ENCODE data around the gene USP10. TPM values are rescaled to one million over a fixed set of nuclear protein-coding genes. Genes with fewer than 3 reads are reported as not detected.
"Not testable (repeated sequence)": the region's sequence is repeated elsewhere in the genome, so short reads cannot be mapped to it uniquely, and the experiment has no call there.

USP10 gene
- total RNA-seq, 1 donor from 2014 or later: 55.1 TPM

- DNase-seq (ENCODE audit: low read depth, low spot score): no peak
Observed at GRCh38 chr16:84726669-84727467, 27.1 kb downstream of the USP10 start.

- no peak for DNase-seq (ENCODE audit: low read depth, low spot score)
Observed at GRCh38 chr16:84728853-84729424, 29.1 kb downstream of the USP10 start.

GRCh38 chr16:84729716-84730320 lies 30.0 kb downstream of the USP10 start:
- DNase-seq (ENCODE audit: low read depth, low spot score): no peak

GRCh38 chr16:84730406-84731106 lies 30.8 kb downstream of the USP10 start:
- DNase-seq (ENCODE audit: low read depth, low spot score): peak; percentile 87

- not testable (repeated sequence) for DNase-seq (ENCODE audit: low read depth, low spot score)
Observed at GRCh38 chr16:84732332-84732673, 32.5 kb downstream of the USP10 start.

- DNase-seq (ENCODE audit: low read depth, low spot score): no peak
Observed at GRCh38 chr16:84732674-84733352, 33.0 kb downstream of the USP10 start.

- no peak for DNase-seq (ENCODE audit: low read depth, low spot score)
Observed at GRCh38 chr16:84735849-84736586, 36.2 kb downstream of the USP10 start.

GRCh38 chr16:84737192-84738011 lies 37.6 kb downstream of the USP10 start:
- DNase-seq (ENCODE audit: low read depth, low spot score): no peak

- peak; percentile 58 for DNase-seq (ENCODE audit: low read depth, low spot score)
Observed at GRCh38 chr16:84738255-84739038, 38.6 kb downstream of the USP10 start.

- no peak for DNase-seq (ENCODE audit: low read depth, low spot score)
Observed at GRCh38 chr16:84739349-84740124, 39.7 kb downstream of the USP10 start.

GRCh38 chr16:84740596-84741116 lies 40.9 kb downstream of the USP10 start:
- no peak for DNase-seq (ENCODE audit: low read depth, low spot score)

- DNase-seq (ENCODE audit: low read depth, low spot score): no peak
Observed at GRCh38 chr16:84741340-84741830, 41.6 kb downstream of the USP10 start.

GRCh38 chr16:84742641-84743092 lies 42.9 kb downstream of the USP10 start:
- no peak for DNase-seq (ENCODE audit: low read depth, low spot score)

GRCh38 chr16:84746231-84746630 lies 46.4 kb downstream of the USP10 start:
- DNase-seq (ENCODE audit: low read depth, low spot score): no peak

- DNase-seq (ENCODE audit: low read depth, low spot score): no peak
Observed at GRCh38 chr16:84746875-84747274, 47.1 kb downstream of the USP10 start.

- not testable (repeated sequence) for DNase-seq (ENCODE audit: low read depth, low spot score)
Observed at GRCh38 chr16:84748247-84748646, 48.4 kb downstream of the USP10 start.

GRCh38 chr16:84749072-84749471 lies 49.3 kb downstream of the USP10 start:
- no peak for DNase-seq (ENCODE audit: low read depth, low spot score)

GRCh38 chr16:84749815-84750214 lies 50.0 kb downstream of the USP10 start:
- DNase-seq (ENCODE audit: low read depth, low spot score): no peak
